Measurements from ENCODE around the gene STAG1.
"Not testable (repeated sequence)": the region's sequence is repeated elsewhere in the genome, so short reads cannot be mapped to it uniquely, and the experiment has no call there.

STAG1 gene

DNA sequence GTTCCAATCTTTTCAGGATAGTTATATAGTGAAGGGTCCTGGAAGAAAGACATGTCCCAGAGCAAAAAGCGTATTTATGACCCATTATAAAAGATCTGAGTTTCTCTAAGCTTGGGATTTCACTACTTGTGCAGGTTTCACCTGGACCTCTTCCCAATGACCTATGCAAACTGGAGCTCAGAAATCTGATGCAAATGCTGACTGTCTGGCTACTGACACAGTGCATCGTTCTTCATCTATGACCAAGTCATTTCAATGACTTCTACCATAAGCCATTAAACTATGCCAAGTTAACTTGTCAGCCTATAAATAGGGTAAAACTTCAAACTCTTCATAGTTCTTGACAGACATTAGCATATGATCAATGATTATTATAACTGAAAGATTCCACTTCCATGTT, 11.1 kb downstream of the STAG1 start:
- no peak for DNase-seq

DNA sequence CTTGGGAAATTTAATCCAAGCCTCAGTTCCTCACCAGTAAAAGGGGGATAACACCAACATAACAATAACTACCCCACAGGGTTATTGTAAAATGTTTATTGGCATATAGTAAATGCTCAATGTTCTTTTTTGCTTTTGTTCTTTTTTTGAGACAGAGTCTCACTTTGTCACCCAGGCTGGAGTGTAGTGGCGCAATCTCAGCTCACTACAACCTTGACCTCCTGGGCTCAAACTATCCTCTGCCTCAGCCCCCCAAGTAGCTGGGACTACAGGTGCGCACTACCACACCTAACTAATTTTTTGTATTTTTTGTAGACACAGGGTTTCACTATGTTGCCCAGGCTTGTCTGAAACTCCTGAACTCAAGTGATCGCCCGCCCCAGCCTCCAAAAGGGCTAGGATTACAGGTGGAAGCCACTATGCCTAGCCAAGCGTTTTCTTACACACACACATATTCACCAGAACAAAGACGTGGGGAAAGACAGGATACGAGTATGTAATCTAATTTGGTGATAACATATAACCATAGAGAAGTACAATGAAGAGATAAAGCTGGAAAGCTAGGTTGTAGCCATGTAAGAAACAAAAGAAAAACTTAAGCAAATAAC, 11.7 kb downstream of the STAG1 start:
- DNase-seq: no peak

- not testable (repeated sequence) for DNase-seq
Measured at GRCh38 chr3:136736950-136737349, 15.2 kb downstream of the STAG1 start.

GRCh38 chr3:136735103-136735502, 17.1 kb downstream of the STAG1 start:
- no peak for DNase-seq

GRCh38 chr3:136734382-136735070, 17.7 kb downstream of the STAG1 start:
- DNase-seq: no peak

GRCh38 chr3:136733317-136733833, 18.8 kb downstream of the STAG1 start:
- no peak for DNase-seq

DNA sequence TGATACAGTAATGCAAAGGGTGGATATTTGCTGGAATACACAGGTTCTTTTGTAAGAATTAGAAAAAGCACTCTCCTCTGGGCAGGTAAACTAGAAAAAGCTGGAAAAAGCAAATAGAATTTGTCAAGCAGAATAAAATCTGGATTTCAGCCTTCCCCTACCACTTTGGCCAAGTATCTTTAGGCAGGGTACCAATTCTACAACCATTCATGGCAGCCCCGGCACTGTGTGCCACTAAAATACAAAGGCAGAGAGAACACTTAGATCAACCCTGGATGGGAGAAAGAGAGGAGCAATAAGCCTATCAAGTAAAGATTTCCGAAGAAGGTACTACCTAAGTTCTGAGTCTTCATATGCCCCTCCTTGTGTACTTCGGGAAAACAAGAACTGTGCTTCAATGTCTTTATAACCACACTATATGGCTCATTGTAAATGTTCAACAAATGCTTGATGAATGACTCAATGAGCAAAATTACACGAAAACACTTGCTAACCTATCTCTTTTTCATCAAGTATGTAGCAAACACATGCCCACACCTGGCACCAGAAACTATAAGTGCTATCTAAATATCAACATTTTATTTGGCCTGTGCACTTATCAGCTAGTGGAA, 20.8 kb downstream of the STAG1 start:
- peak; percentile 23 for DNase-seq

GRCh38 chr3:136730595-136731273, 21.4 kb downstream of the STAG1 start:
- DNase-seq: no peak

- DNase-seq: peak; percentile 32
Measured at GRCh38 chr3:136728918-136729317, 23.3 kb downstream of the STAG1 start.

GRCh38 chr3:136728473-136728872, 23.7 kb downstream of the STAG1 start:
- no peak for DNase-seq

GRCh38 chr3:136725468-136725867, 26.7 kb downstream of the STAG1 start:
- DNase-seq: no peak

GRCh38 chr3:136722916-136723315, 29.3 kb downstream of the STAG1 start:
- not testable (repeated sequence) for DNase-seq

- not testable (repeated sequence) for DNase-seq
Measured at GRCh38 chr3:136722399-136722798, 29.8 kb downstream of the STAG1 start.

DNA sequence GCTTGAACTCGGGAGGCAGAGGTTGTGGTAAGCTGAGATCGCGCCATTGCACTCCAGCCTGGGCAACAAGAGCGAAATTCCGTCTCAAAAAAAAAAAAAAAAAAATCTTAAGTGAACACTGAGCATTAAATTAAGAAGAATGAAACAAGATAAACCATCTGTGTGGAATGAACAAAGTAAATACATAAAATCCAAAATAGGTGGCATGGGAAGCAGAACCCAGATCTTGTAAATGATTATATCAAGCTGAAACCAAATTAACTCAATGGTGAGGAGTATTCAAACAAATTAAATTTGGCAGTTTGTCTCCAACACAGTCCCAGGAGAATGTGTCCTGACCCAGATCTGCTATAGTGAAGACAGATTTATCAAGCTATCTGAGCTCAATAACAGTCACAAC, 32.1 kb downstream of the STAG1 start:
- DNase-seq: no peak

- no peak for DNase-seq
Measured at GRCh38 chr3:136716629-136717028, 35.5 kb downstream of the STAG1 start.

- no peak for DNase-seq
Measured at GRCh38 chr3:136714020-136714419, 38.2 kb downstream of the STAG1 start.

DNA sequence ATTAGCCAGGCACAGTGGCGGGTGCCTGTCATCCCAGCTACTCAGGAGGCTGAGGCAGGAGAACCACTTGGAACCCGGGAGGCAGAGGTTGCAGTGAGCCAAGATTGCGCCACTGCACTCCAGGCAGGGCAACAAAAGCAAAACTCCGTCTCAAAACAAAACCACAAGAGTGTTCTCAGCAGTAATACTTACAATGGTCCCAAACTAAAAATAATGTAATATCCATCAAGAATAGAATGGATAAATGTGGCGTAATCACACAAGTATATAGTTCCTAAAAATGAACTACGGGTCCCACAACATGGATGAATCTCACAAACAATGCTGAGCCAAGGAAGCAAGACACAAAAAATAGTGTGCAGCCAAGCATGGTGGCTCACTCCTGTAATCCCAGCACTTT, 39.2 kb downstream of the STAG1 start:
- DNase-seq: no peak

DNA sequence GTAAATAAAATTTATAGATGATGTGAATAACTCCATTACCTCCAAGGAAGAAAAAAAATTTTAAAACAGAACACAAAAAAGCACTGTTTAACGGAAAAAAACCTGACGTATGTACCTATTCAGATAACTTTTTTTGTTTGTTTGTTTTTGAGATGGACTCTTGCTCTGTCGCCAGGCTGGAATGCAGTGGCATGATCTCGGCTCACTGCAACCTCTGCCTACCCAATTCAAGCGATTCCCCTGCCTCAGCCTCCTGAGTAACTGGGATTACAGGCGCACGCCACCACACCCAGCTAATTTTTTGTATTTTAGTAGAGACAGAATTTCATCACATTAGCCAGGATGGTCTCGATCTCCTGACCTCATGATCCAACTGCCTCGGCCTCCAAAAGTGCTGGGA, 40.3 kb downstream of the STAG1 start:
- not testable (repeated sequence) for DNase-seq

DNA sequence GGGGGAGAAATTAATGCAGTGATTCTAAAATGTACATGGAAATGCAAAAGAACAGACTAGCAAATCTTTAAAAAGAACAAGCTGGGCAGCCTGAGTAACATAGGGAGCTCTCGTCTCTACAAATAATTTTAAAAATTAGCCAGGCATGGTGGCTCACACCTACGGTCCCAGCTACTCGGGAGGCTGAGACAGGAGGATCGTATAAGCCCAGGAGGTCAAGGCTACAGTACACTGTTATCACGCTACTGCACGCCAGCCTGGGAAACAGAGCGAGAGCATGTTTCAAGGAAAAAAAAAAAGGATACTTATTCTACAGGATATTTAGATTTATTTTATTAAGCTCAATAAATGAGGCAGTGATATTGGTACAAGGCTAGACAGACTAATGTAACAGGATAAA, 40.9 kb downstream of the STAG1 start:
- DNase-seq: no peak

- DNase-seq: not testable (repeated sequence)
Measured at GRCh38 chr3:136709775-136710174, 42.4 kb downstream of the STAG1 start.

- no peak for DNase-seq
Measured at GRCh38 chr3:136708333-136708985, 43.7 kb downstream of the STAG1 start.

- no peak for DNase-seq
Measured at GRCh38 chr3:136703429-136703828, 48.7 kb downstream of the STAG1 start.

DNA sequence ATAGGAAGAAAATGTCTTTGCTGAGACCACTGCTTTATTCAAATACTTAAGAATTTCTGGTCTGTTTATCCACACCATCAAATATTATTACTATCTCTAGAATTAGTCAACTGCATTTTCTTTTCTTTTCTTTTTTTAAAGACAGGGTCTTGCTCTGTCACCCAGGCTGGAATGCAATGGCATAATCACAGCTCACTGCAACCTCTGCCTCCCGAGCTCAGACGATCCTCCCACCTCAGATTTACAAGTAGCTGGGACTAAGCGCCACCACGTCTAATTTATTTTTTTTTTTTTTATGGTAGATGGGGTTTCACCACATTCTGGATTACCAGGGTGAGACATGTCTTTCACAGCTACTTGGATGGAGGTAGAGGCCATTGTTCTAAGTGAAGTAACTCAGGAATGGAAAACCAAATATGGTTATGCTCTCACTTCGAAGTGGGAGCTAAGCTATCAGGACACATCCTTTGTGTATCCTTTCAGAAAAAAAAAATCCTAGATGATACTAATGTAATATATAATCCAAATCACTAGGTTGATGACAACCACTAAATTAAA, 52.8 kb downstream of the STAG1 start:
- no peak for DNase-seq

Data from NCI-H446 treated with DMSO at 0.1 percent for 48 hours (cell line).